Peyer's patch (tissue), 4 donors: ENCODE measurements around the gene TP53AIP1. TPM values are rescaled to one million over a fixed set of nuclear protein-coding genes. Genes with fewer than 3 reads are reported as not detected.

ENCODE experiments used
- DNase-seq, 3 donors: peaks; one replicate each; pipeline ENCODE4 v3.0.0-alpha.2; 2017 to 2019
- H3K27ac ChIP-seq, 4 donors: fragments of 200-600 bp; sonication (generic); one replicate each; pipeline ENCODE4 v1.5.1; 2016 to 2019
- H3K27me3 ChIP-seq, 2 donors: fragments of 200-600 bp; sonication (generic); one replicate each; pipeline ENCODE4 v1.5.1; 2019
- H3K36me3 ChIP-seq, 3 donors: fragments of 200-600 bp; sonication (generic); one replicate each; pipeline ENCODE4 v1.5.1; 2016 to 2019
- H3K4me1 ChIP-seq, 4 donors: fragments of 200-600 bp; sonication (generic); one replicate each; pipeline ENCODE4 v1.5.1; 2016 to 2019
- H3K4me3 ChIP-seq, 4 donors: fragments of 200-600 bp; sonication (generic); 1 replicate in 3 of 4; 2 replicates in 1 of 4; pipeline ENCODE4 v1.5.1; 2016 to 2019; ENCODE audit warnings: mild to moderate bottlenecking in 1 of 4
- H3K9me3 ChIP-seq, 4 donors: fragments of 200-600 bp; sonication (generic); one replicate each; pipeline ENCODE4 v1.5.1; 2016 to 2019; ENCODE audit warnings: mild to moderate bottlenecking in 1 of 4
- CTCF ChIP-seq, 6 experiments: fragments of 450-650 bp in 4 of 6; fragments of 200-600 bp in 2 of 6; sonication (generic) in 1 of 6; IDR thresholded peaks; one replicate each; pipeline ENCODE4 v1.5.1; 2017 to 2019; ENCODE audit warnings: antibody characterized with exemption in 6 of 6, mild to moderate bottlenecking in 3 of 6, moderate library complexity in 1 of 6
- POLR2A ChIP-seq, 2 donors: fragments of 450-650 bp; IDR thresholded peaks; one replicate each; pipeline ENCODE4 v1.5.1; 2017; ENCODE audit warnings: antibody characterized with exemption in 2 of 2, mild to moderate bottlenecking in 2 of 2, moderate library complexity in 2 of 2
- total RNA-seq, 4 donors: library from RNA; depleted of rRNA; stranded (reverse); fragments of >200 nt; gene quantifications; one replicate each; pipeline ENCODE4 v1.1.0, GENCODE V29; 2016

The TP53AIP1 gene
- total RNA-seq, 4 donors from 2014 or later = 0.35 to 2.0 (median 0.47) TPM; not detected in 1

- no peak for TF ChIP-seq POLR2A (IDR thresholded peaks at IDR 0.05)
- peak in 2 of 6 experiments; percentile 4 to 13 for TF ChIP-seq CTCF (IDR thresholded peaks at IDR 0.05)
- H3K4me3 ChIP-seq = no peak overlapping the region
- no peak overlapping the region for H3K27ac ChIP-seq
- H3K4me1 ChIP-seq = peaks cover 0 to 14% (median 4%) of the 10 kb centered on the region in 4 donors
- no peaks in the 10 kb centered on the region for H3K9me3 ChIP-seq
- peak in 1 of 3 donors; percentile 48 for DNase-seq
- peaks cover 0 to 6% of the 10 kb centered on the region in 2 donors for H3K27me3 ChIP-seq
- H3K36me3 ChIP-seq = no peaks in the 10 kb centered on the region
Observed at GRCh38 chr11:128886406-128887124, 56.1 kb downstream of the TP53AIP1 start.

Other genes starting within 250 kb of the TP53AIP1 start
- gene FLI1, start 248.8 kb downstream of the TP53AIP1 start, total RNA-seq = 10 to 100 TPM in 3 of 4 donors, 1 to 10 TPM in 1; 7.7 to 66.8 (median 15.3) TPM
- not detected for gene KCNJ1, start 75.6 kb downstream of the TP53AIP1 start, total RNA-seq
- 1 to 10 TPM in 1 of 4 donors, not detected in 3; 1.6 TPM for gene KCNJ5, start 51.5 kb downstream of the TP53AIP1 start, total RNA-seq
- gene ARHGAP32, start 249.5 kb upstream of the TP53AIP1 start, total RNA-seq = 100 to 1,000 TPM in 2 of 4 donors, 10 to 100 TPM in 2; 41.3 to 108 (median 101) TPM